Occipital lobe (tissue), 2 donors: Measurements from ENCODE around the gene PGD. TPM values are rescaled to one million over a fixed set of nuclear protein-coding genes. Genes with fewer than 3 reads are reported as not detected.
A peak's percentile ranks its signal among the peaks of the same experiment; 100 is the strongest.

ENCODE experiments used
- DNase-seq: peaks from one replicate; lab custom pipeline; 2025; lab: John Stamatoyannopoulos, UW
- total RNA-seq: library from RNA; depleted of rRNA; stranded (reverse); fragments of >200 nt; gene quantifications from one replicate; pipeline ENCODE4 v1.2.3, GENCODE V29; 2014

The PGD gene
- total RNA-seq, result 94.1 TPM

DNA sequence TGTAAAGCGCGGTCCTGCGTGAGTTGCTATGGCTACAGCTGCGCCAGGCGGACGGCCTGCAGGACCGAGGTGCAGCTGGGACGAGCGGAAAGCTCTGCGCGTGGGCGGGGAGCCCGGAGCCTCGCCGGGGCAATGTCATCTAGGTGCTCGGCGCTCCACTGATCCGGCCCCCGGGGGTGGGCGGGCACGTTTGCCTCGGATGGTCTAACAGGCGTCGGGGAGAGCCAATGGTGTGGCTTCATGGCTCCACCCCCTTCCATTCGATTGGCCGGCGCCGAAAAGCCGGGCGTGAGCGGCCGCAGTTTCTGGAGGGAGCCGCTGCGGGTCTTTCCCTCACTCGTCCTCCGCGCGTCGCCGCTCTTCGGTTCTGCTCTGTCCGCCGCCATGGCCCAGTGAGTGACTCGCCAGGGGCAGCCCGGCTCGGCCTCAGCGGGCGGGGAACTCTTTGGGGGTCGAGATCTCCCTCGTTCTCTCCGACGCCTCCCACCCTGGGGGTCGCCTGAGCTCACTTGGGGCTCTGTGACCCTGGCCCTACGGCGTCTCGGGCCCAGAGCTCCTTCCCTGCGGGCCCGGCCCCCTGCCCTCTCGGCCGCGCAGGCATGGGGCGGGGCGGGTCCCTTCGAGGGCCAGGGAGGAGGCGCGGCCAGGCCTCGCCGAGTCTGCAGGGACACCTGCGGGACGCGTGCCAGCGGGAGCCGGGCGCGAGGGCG, at the start of gene PGD:
Gene PGD (plus strand): TSS at position 331 of the 710 bp plus-strand sequence. CDS start 54 bp downstream, at position 385.
- DNase-seq, result peak; percentile 98

DNA sequence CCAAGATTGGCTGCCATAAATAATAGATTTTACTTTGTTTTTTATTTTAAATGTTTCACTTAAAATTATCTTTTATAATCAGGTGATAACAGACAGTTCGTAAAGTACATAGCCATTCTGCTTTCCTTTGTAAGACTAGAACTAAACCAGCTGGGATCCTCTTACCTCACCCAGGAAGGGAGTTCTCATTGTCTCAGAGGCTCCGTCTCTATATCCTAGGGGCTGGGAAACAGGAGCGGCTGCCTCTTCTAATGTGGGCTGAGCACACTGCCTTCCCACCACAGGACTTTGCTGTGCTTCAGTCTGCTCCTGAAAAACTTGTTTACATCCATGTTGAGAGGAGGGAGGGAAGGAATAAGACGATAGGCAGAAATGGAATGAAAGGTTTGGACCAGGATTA, 45.6 kb upstream of the PGD start:
- DNase-seq, result no peak

DNA sequence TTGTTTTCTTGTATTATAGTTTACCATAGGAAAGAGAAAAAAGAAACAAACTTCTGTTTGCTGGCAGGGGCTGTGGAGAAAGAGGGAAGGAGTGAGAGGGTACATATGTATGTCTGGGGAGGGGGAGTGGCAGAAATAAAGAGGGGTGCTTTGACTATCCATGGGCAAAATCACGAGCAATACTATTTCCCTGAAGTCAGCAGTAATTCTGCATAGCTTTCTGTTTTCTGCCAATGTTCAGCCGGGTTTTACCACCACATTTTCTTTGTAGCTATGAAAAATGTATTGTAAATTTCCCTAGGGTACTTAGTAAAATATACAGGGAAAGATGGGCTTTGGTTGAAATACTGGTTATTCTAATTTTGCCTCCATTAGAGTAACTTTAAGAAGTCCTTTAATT, 45.2 kb upstream of the PGD start:
- no peak for DNase-seq

DNA sequence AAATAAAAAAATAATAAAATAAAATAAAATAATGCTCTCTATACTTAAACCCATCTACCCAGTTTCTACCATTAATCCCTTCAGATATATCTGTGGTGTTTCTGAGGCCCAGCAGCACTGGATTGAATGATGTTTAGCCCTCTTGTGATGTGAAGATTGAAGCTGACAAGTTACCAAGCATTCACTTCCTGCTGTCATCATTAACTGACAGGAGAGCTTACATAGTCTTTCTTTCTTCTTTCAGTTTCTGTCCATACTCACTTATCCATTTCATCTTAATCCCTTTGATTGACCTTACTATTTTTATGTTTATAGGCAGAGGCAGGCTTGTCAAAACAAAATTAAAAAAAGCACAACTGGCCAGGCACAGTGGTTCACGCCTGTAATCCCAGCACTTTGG, 38.8 kb upstream of the PGD start:
- no peak for DNase-seq

DNA sequence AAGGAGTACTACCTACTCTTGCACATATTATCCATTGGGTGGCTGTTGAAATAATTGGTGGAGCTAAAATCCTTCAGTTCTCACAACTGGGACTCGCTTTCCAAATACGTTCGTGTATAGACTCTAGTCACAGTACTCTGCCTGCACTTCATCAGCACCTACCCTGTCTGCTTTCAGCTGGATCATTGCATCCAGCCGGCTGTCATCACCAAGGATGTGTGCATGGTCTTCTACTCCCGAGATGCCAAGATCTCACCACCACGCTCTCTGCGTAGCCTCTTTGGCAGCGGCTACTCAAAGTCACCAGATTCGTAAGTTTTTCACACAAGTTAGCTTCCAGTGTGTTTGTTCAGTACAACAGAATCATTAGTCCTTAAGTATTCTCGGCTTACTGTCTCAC, 37.3 kb upstream of the PGD start:
- no peak for DNase-seq

DNA sequence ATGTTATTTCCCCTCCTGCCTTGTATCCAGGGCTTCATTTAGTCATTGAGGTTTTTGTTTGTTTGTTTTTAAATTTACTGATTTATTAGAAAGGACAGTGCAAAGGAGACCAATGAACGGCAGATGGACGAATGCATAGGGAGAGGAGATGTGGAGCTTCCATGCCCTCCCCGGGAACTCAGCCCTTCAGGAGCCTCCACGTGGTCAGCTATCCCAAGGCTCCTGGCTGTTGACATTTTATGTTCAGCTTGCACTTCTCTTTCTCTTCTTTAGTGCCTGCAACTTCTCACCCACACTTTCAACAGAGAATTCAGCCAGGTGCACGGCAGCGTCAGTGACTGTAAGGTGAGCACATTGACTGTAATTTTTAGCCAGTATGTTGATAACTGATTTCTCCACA, 30.7 kb upstream of the PGD start:
- DNase-seq, result no peak

DNA sequence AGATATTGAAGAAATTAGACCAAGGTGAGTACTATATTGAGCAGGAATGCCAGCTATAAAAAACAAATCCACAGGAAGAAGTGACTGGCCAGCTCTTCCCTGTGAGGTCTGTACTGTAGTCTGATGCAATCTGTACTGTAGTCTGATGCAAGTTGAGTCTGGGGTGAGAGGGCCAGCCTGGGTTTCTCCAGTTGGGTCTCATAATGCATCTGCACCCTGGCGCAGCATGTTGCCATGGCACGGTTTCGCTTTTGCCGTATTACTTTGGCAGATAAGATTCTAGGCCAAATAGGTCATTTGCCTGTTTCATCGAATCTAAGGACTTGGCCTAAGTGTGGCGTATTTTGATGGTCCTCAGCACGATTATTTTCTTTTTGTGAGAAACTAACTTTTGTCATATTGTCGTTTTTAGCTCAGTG, 24.4 kb upstream of the PGD start:
- DNase-seq, result no peak

DNA sequence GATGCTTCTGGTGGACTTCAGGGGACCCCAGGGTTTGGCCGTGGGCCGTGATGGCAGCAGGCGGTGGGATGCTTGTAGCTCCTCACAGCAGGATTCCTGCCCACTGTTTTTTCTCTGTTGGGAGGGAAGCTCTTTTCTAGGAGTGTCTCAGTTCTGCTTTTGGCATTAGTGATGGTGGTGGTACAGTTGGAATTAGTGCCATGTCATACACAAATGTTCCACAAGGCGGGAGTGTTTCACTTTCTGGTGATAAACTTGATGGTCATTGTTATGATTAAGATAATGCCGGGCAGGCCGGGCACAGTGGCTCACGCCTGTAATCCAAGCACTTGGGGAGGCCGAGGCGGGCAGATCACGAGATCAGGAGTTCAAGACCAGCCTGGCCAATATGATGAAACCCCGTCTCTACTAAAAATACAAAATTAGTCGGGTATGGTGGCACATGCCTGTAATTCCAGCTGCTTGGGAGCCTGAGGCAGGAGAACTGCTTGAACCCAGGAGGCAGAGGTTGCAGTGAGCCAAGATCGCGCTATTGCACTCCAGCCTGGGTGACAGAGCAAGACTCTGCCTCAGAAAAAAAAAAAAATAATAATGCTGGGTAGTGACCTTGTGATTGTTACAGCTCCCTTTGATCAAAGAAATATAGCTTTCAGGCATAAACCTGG, 21.4 kb upstream of the PGD start:
- DNase-seq, result peak; percentile 40

DNA sequence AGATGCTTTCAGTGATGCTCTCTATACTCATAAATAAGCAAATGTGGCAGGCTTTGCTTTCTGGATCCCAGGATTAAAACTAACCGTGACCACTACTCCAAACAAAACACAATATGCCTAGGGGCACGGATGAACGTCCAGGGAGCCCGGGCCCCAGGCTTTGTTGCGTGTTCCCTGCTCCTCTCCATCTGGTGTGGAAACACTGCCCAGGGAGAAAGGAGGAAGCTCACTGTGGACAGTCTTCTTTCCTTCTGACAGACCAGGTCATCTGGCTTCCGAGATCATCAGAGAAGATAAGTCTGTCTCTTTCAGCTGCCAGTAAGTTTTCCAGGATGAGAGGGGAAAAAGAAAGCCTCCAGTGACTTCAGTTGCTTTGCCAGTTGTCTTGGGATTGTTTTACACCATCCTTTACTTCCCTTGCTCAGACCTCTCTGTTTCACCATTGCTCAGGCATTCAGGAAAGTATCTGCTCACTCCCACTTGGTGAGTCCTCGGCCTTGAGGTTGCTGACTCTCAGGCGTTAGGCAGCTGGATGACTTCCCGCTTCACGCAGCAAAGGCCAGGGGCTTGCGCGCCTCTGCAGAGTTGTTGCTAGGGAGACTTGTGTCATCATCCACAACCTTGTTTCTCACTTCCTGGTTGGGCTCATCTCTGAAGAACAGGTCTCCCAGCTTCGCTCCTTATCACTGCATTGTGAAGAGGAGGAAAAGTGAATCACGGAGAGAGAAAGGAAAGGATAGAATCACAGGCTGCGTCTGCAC, 20.6 kb upstream of the PGD start:
- peak; percentile 9 for DNase-seq

DNA sequence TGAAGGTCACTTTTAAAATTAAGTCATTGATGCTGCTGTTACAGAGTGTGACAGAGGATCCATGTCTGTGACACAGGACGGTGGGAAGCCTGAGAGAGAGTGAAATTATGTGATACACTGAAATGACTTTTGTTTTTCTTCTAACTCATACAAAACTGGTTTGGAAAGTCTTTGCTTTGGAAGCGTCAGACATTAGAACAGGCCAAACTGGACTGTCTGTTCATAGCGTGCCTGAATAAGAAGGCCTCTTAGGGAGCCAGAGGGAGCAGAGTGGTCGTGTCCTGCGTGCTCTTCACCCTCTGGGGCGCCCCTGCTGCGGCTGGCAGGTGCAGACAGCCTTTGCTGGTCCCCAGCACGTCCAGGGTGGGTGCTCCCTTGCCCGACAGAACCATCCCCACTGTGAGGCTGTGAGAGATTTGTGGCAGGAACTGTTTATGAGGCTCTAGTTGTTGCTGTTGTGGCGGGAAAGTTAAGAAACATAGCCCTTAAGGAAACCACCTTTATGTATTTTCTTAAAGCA, 19.7 kb upstream of the PGD start:
- DNase-seq, result no peak

DNA sequence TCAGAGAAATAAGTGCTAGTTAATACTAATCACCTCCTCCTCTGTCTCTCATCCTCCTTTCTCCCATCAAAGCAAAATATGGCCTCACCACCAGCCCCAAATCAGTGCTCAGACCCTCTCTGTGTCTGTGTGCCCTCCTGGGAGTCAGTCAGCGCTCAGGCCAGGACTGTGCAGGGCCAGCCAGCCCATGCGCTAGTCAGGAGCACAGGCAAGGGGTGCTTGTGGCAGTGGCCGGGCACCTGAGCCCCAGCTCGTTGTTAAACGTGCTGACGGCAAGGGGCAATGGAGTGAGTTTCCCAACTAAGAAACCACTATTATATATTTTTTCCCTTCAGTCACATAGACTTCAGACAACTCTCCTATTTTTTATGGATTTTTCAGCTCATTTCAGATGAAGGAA, 19.2 kb upstream of the PGD start:
- DNase-seq, result no peak

DNA sequence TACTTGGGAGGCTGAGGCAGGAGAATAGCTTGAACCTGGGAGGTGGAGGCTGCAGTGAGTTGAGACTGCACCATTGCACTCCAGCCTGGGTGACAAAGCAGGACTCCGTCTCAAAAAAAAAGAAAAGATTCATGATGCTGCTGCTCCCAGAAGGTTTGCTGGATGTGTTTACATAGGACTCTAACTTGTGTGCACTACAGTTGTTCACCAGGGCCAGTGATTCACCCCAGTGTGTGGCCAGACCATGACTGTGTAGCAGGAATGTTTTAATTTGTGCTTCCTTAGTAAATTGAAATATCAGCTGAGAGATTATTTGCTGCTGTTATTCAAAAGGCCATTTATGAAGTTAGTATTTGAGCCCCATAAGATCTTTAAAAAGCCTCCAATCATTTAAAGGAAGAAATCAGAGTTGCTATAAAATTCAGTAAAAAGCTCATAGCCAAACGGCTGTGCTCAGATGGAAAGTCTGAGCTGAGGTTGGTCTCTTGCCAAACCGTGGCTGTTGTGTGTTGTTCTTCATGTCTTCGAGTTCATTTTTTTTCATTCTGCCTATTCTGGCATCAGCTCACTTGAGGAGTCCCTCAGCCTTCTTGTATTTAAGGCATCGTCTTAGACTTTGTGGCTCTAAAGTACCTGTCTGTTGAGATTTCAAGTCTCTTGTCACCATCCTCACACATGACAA, 18.1 kb upstream of the PGD start:
- DNase-seq, result no peak

DNA sequence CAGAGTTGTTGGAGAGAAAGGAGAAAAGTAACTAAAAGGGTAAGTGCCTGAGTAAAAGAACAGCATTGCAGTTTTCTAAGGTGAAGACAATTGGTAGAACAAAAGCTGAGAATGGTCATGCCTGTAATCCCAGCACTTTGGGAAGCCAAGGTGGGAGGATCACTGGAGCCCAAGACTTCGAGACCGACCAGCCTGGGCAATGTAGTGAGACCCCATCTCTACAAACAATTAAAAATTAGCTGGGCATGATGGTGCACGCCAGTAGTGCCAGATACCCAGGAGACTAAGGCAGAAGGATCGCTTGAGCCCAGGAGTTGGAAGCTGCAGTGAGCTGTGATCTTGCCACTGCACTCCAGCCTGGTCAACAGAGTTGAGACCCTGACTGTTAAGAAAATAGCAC, 15.2 kb upstream of the PGD start:
- no peak for DNase-seq

DNA sequence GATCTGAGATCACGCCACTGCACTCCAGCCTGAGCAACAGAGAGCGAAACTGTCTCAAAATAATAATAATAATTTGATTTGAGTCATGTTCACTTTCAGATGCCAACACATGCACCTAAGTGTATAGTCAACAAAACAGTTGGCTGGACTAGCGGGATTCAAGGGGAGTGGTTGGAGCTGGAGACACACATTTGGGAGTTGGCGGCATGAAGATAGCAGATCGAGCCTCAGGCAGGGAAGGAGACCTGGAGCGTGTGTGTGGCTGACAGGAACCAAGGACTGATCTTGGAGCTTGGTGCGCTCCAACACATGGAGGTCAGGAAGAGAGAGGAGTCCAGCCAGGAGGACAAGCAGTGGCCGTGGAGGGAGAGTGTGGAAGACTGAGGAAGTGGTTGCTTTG, 14.6 kb upstream of the PGD start:
- no peak for DNase-seq

DNA sequence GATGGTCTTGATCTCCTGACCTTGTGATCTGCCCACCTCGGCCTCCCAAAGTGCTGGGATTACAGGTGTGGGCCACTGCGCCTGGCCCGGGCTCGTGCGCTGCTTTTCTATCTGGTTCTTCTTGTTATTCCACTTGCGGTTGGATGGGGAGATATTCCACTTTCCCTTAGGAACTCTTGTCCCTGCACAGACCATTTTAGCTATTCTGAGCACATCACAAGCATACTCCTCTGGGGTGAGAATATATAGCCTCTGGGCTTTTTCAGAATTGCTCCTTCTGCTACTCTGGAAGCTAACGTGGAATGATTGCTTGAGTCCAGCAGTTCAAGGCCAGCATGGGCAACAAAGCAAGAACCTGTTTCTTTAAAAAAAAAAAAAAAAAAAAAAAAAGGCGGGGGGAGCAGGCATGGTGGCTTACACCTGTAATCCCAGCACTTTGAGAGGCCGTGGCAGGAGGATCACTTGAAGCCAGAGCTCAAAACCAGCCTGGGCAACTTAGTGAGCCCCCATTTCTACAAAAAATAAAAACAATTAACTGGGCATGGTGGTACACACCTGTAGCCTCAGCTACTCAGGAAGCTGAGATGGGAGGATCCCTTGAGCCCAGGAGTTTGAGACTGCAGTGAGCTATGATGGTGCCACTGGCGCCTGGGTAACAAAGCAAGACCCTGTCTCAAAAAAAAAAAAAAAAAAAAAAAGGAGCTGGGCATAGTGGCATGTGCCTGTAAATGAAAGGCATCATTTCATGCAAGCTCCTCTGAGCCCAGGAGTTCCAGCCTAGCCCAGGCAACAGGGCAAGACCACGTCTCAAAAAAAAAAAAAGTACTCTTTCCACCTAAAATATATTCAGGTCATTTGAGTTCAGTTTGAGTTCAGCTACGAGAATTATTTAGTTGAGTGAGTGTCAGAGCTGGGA, 11.8 kb upstream of the PGD start:
- no peak for DNase-seq

DNA sequence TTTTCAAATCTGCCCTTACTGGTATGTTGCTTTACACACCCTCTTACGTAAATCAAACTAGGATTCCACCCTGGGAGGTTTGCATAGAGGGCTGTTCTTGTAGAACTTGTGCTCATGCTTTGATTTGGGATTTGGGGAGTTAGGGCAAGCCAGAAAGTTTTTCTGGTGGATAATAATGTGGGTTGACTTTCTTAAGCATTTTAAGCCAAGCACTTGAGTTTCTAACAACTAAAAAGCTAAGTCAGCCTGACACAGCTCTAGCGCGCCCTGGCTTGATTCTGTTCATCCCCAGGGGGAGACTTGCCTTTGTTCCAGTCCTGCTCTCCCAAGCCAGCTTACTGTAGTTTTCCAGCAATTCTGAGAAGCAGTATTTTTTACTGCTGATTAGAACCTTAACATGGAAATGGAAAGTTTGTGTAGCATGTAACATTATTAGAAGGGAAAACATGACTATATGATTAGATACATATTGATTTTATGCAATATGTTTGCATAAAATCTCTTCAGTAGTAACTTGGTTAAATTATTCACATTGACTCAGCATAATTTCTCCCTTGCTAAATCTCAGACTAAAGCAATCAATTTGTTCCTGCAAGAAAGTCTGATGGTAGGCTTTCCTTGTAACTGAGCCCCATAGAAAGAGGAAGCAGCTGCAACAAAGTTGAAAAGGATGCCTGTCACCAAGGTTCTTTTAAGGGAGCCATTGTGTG, 11.0 kb upstream of the PGD start:
- DNase-seq, result no peak

DNA sequence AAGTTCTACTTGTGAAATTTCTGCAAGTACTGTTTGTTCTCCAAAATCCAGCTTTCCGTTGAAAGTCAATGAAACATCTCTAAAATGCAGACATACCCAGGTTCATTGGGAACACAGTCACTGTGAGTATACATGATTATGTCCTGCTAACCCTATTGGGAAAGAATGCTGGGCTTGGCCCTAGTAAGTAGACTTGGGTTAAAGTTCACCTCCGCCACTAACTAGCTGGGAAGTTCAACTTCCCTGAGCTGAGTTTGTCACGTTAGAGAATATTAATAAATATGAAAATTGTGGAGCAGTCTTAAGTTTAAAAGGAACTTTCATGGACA, 10.5 kb upstream of the PGD start:
- DNase-seq, result no peak

DNA sequence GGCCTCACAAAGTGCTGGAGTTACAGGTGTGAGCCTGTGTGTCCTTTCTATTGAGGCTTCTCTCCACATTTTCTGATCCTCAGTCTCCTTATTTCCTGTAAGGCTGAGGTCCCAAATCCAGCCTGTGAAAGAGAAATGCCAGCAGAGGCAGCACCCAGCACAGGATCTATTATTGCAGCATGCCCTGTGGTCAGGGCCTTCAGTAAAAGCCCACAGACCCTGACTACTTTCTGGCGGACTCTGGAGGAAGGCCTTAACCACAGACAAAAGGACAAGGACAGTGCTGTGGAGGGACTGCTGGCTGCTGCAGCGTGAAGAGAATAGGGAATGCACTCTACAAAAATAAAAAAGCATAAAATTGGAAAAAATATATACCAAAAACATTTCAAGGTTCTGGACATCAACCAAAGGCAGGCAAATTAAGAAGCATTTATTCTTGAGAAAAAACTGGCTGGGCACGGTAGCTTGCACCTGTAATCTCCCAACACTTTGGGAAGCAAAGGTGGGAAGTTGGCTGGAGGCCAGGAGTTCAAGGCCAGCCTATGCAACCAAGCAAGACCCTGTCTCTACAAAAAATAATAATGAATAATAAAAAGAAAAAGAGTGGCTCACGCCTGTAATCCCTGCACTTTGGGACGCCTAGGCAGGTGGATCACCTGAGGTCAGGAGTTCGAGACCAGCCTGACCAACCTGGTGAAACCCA, 9.4 kb upstream of the PGD start:
- DNase-seq, result no peak

DNA sequence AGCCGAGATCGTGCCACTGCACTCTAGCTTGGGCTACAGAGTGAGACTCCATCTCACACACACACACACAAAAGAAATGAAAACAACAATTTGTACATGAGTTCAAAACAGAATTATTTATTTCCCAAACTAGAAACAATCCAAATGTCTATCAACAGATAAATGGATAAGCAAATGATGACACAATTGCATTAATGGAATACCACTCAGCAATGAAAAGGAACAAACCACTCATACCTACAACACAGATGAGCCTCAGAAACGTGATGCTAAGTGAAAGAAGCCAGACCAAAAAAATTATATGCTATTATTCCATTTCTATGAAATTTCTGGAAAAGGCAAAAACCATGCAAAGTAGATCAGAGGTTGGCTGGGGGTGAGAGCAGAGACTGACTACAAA, 2.0 kb upstream of the PGD start:
- DNase-seq, result no peak

DNA sequence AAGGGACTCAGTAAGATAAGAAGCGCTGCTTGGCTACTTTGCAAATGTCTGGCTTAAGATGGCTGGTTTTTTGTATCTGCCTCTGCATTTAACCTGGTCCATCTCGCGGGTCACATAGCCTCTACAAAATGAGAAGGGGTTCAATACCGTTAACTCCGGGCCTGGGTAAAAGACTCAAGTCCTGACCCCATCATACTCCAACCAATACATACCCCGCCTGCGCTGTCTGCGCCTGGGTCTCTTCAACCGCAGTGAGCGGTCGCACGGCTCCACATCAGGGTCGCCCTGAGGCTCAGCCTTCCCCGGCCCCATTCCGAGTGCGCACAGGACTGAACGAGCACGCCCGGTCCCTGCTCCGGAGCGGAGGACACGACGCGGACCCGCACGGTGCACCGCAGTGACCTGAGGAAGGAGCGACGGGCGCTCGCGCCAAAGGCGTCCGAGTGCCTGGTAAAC, 558 bp upstream of the PGD start:
- DNase-seq, result no peak
